Mesothelial cell of epicardium (in vitro differentiated cells): Measurements from ENCODE around the gene TRAPPC4. TPM values are rescaled to one million over a fixed set of nuclear protein-coding genes. Genes with fewer than 3 reads are reported as not detected.

Source experiments
- DNase-seq, 2 experiments: peaks; one replicate each; pipeline ENCODE4 v3.0.0; 2021; ENCODE audit warnings: low spot score in 2 of 2; ENCODE audit not compliant: unreplicated experiment in 2 of 2
- H3K27ac Mint-ChIP-seq: 2 replicates; pipeline ENCODE4 v1.8.0; 2021; ENCODE audit warnings: mixed read lengths
- H3K27me3 Mint-ChIP-seq: 2 replicates; pipeline ENCODE4 v1.8.0; 2021; ENCODE audit warnings: low read depth, mixed read lengths
- H3K36me3 Mint-ChIP-seq: 2 replicates; pipeline ENCODE4 v1.8.0; 2021; ENCODE audit warnings: mixed read lengths
- H3K4me1 Mint-ChIP-seq: 2 replicates; pipeline ENCODE4 v1.8.0; 2021; ENCODE audit warnings: mixed read lengths
- H3K4me3 Mint-ChIP-seq: 2 replicates; pipeline ENCODE4 v1.8.0; 2021; ENCODE audit warnings: mild to moderate bottlenecking, moderate library complexity, mixed read lengths
- H3K9me3 Mint-ChIP-seq: 2 replicates; pipeline ENCODE4 v1.8.0; 2021; ENCODE audit warnings: mixed read lengths
- CTCF ChIP-seq: fragments of 200-600 bp; sonication (generic); IDR thresholded peaks from one replicate; pipeline ENCODE4 v1.5.0; 2021; ENCODE audit warnings: antibody characterized with exemption; ENCODE audit not compliant: unreplicated experiment
- microRNA-seq: library from miRNA; unstranded; fragments of <30 nt; microRNA quantifications from one replicate; pipeline ENCODE4 v1.2.0, GENCODE V29; 2021; ENCODE audit warnings: inconsistent platforms, mixed read lengths
- total RNA-seq: library from RNA; stranded (reverse); gene quantifications from 3 replicates; pipeline ENCODE4 v1.2.1, GENCODE V29; 2021

Gene TRAPPC4
- total RNA-seq, 1 donor from 2014 or later, result 53.9 TPM

GRCh38 chr11:119067371-119068222 is 49.0 kb downstream of the TRAPPC4 start, which contains the start of gene VPS11:
Gene VPS11 (plus strand): TSS chr11:119067818. CDS start chr11:119067824, 6 bp downstream.
- peaks cover 17% of the 10 kb centered on the region for H3K4me1 Mint-ChIP-seq

More at GRCh38 chr11:119067371-119068222, 49.0 kb downstream of the TRAPPC4 start, which contains the start of gene VPS11:
- Mint-ChIP-seq H3K9me3 (no peaks in the 10 kb centered on the region), H3K27me3 (no peaks in the 10 kb centered on the region), H3K27ac (peak within 1 kb of the TSS; percentile 96), H3K36me3 (peaks cover 4% of the 10 kb centered on the region), H3K4me3 (peak within 1 kb of the TSS; percentile 90)
- TF ChIP-seq CTCF, result no peak
- peak; percentile 97 to 98 for DNase-seq

Small RNA genes lying within 50 kb of the gene (microRNA-seq; reads per million reads assigned to microRNA genes)
- gene MIR3656, result not detected

Other genes with a start within 250 kb of the TRAPPC4 start
- gene DDX6, start 227.6 kb upstream of the TRAPPC4 start, total RNA-seq, result 189 to 194 TPM (median 191 TPM) in 3 replicates
- not detected in 3 replicates for gene CXCR5, start 134.9 kb upstream of the TRAPPC4 start, total RNA-seq
- gene BCL9L, start 92.8 kb upstream of the TRAPPC4 start, total RNA-seq, result 88.6 to 92.4 TPM (median 91.7 TPM) in 3 replicates
- 2.2 to 3.0 TPM (median 2.7 TPM) in 3 replicates for gene UPK2, start 62.5 kb upstream of the TRAPPC4 start, total RNA-seq
- gene FOXR1, start 47.0 kb upstream of the TRAPPC4 start, total RNA-seq, result not detected in 3 replicates
- 65.7 to 69.1 TPM (median 66.3 TPM) in 3 replicates for gene CENATAC, start 20.6 kb upstream of the TRAPPC4 start, total RNA-seq
- 1,201 to 1,234 TPM (median 1,218 TPM) in 3 replicates for gene RPS25, start 423 bp upstream of the TRAPPC4 start, total RNA-seq
- 29.6 to 35.3 TPM (median 33.2 TPM) in 3 replicates for gene SLC37A4, start 12.1 kb downstream of the TRAPPC4 start, total RNA-seq
- 131 to 142 TPM (median 133 TPM) in 3 replicates for gene HYOU1, start 38.4 kb downstream of the TRAPPC4 start, total RNA-seq
- 32.5 to 35.2 TPM (median 32.6 TPM) in 3 replicates for gene VPS11, start 49.1 kb downstream of the TRAPPC4 start, total RNA-seq
- gene HMBS, start 66.1 kb downstream of the TRAPPC4 start, total RNA-seq, result 28.0 to 29.1 TPM (median 28.1 TPM) in 3 replicates
- gene DPAGT1, start 83.1 kb downstream of the TRAPPC4 start, total RNA-seq, result 38.2 to 47.7 TPM (median 44.9 TPM) in 3 replicates
- gene C2CD2L, start 88.6 kb downstream of the TRAPPC4 start, total RNA-seq, result 8.7 to 10.5 TPM (median 10.0 TPM) in 3 replicates
- gene HINFP, start 102.8 kb downstream of the TRAPPC4 start, total RNA-seq, result 32.8 to 36.7 TPM (median 34.4 TPM) in 3 replicates
- 1.9 to 2.6 TPM (median 2.0 TPM) in 3 replicates for gene ABCG4, start 130.3 kb downstream of the TRAPPC4 start, total RNA-seq
- 21.2 to 21.9 TPM (median 21.8 TPM) in 3 replicates for gene NLRX1, start 150.0 kb downstream of the TRAPPC4 start, total RNA-seq
- gene NHERF4, start 166.7 kb downstream of the TRAPPC4 start, total RNA-seq, result 0.42 to 0.67 TPM (median 0.66 TPM) in 3 replicates
- 27.5 to 28.0 TPM (median 27.6 TPM) in 3 replicates for gene CBL, start 187.6 kb downstream of the TRAPPC4 start, total RNA-seq